ENCODE results near the gene JARID2.
"Not testable (repeated sequence)": the region's sequence is repeated elsewhere in the genome, so short reads cannot be mapped to it uniquely, and the experiment has no call there.

The JARID2 gene

DNA sequence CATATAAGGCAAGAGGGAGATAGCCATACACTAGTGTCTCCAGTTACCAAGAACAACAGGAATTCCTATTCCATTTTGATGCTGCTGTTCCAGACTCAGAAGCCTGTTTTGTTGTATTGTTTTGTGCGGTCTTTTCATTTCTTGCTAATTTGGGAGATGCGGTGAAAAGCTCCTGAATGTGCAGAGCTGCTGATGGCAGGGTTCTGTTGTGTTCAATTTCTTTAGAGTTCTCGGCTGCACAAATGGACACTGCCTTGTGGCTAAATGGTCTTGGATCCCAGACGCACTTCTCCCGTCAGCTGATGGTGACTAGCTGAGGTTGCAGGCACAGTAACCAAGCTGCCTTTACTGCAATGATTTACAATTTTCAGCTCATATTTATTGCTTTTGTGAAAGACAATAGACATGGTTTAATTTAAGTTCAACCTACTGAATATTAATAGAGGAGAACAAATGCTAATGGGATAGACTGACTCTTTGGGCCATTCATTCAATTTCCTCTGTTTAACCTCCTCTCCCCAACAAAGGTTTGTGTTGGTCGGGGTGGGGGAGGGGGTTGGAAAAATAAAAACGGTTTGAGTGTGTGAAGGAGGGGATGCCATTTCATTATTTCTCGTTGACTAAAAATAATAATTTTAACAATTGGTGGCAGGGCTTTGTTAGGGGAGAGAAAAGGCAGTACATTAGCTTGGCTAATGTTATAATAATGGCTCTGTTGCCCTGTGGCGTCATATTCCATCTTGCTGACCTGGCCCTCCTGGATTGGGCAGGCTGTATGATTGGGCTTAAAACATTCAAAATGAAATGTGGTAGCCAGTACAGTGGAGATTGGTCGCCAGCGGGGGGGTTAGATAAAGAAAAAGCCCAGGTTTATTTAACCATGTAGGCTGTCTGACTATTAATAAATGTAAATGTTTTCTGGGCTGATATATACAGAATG, 159.5 kb downstream of the JARID2 start:
- no peak for DNase-seq

DNA sequence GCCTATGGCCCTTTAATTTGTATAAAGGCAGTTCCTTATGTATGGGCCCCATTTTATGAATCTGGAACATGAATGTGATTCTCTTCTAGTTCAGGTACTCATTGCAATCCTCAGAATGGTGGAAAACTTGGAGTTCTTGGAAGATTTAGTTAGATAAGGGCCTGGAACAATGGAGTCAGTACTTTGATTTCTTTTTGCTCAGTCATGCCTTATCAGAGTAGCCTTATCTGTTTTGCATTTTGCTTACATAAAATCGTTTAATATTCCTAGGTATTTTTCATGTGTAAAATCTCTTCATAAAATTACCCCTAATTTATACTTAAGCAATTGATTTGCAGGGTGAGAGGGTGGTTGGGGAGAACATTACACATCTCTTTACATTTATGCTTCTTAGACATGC, 160.6 kb downstream of the JARID2 start:
- DNase-seq, result no peak

DNA sequence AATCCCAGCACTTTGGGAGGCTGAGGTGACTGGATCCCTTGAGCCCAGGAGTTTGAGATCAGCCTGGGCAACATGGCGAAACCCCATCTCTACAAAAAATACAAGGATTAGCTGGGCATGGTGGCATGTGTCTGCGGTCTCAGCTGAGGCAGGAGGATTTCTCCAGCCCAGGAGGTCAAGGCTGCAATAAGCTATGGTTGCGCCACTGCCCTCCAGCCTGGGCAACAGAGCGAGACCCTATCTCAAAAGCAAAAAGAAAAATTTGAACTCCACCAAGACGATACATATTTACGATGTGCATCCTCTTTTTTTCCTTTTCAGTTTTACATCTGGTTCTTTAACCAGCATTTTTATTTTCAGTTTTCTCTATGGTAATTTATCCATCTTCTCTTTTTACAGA, 162.1 kb downstream of the JARID2 start:
- no peak for DNase-seq

DNA sequence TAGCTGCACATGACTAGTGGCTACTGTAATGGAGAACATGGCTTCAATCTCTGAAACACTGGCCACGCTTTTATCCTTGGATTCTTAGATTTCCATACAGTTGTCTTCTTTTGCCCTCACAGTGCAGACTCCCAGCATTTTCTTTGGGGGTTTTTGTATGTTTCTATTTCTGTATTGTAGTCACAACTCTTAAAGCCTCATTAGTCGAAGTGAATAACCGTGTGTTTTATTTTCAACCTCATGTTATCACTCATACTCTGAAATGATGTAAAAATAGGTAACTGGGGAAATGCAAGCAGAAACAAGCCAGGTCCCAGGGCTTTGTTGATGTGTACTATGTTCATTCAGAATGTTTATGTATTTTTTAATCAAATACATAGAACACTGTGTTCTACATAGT, 162.9 kb downstream of the JARID2 start:
- DNase-seq, result no peak

DNA sequence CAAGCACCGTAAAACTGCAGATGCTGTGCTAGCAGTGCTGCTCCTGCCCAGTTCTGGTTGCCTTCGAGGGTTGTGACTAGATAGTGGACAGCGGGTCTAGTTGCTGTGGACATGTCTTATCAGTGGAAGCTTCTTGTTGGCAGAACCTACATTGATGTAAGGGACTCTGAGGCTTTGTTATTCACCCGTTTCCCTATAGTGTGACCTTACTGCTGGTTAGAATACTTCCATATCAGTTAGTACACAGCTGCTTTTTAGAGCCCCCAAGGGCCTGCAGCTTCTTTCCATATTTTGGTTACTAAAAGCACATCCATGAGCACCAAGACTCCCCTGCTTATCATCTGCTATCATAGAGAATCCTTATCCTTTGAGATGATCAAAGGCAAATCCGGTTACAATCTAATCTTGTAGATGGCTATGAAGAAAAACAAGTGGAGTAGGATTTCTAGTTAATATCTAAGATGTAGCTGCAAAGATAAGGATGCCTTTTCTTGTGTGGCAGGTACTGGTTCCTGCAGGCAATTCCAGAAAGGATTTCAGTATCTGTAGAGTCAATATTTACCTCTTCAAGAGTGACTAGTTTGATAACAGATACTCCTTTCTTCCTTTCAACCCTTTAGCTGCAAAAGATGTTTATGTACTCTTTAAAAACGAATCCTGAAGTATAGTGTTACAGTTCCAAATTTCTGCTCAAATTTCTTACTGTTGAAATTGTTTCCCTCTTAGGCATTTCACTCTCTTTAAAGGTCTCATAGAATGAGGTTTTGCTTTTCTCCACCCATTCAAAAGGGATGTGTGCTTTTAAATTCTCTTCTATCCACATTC, 163.6 kb downstream of the JARID2 start:
- no peak for DNase-seq

DNA sequence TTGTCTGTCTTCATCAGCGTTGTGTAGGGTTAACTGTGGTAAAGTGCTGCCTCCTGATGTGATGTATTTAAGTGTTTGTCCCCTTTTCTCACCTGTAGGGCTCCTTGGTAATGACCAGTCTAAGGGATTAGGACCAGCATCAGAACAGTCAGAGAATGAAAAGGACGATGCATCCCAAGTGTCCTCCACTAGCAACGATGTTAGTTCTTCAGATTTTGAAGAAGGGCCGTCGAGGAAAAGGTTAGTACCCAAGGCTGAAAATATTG, 164.2 kb downstream of the JARID2 start:
- no peak for DNase-seq

DNA sequence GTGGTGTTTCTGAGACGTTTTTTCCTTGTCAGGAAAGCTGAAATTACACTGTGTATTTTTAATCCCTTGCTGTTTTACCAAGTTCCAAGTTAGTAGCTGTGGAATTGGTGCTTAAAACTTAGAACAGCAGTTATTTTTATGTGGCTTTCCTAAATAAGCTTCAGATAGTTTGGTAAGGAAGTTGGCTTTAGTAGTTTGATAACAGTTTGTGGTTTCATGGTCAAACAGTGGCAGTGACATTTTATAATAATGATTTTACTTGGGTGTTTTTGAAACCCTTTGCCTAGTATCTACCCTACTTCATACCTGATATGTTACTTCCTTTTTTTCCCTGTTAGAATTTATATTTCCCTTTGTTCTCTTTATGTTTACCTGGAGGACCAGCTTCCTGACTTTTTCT, 164.9 kb downstream of the JARID2 start:
- no peak for DNase-seq

DNA sequence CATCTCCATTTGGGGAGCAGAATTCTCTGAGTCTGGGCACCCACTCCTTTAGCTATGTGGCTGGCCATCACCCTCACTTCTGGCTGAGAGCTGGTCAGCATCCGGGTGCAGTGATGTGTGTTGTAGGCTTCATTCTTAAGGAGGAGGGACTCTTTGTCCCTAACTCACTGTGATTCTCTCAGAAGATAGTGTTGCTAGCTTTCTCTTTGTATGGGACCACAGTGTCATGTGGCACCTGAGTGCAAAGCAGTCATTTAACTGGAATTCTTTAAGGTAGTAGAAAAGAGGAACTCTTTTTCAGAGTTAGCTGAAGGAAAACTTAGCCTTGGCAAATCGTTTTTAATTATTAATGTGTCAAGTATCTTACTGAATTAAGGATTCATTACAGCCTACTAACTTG, 165.9 kb downstream of the JARID2 start:
- DNase-seq, result no peak

DNA sequence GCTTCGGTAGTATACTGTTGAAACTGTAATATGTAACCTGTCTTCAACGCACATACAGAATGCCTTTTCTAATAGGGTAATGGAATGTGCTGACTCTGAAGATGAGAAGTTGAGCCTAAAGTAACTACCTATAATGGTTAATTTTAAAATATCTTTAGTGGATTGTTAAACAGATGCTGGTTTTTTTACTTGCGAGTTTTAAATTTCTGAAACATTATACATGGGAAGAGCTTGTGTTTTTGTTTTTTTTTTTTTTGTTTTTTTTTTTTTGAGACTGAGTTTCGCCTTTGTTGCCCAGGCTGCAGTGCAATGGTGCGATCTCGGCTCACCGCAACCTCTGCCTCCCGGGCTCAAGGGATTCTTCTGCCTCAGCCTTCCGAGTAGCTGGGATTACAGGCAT, 166.9 kb downstream of the JARID2 start:
- no peak for DNase-seq

DNA sequence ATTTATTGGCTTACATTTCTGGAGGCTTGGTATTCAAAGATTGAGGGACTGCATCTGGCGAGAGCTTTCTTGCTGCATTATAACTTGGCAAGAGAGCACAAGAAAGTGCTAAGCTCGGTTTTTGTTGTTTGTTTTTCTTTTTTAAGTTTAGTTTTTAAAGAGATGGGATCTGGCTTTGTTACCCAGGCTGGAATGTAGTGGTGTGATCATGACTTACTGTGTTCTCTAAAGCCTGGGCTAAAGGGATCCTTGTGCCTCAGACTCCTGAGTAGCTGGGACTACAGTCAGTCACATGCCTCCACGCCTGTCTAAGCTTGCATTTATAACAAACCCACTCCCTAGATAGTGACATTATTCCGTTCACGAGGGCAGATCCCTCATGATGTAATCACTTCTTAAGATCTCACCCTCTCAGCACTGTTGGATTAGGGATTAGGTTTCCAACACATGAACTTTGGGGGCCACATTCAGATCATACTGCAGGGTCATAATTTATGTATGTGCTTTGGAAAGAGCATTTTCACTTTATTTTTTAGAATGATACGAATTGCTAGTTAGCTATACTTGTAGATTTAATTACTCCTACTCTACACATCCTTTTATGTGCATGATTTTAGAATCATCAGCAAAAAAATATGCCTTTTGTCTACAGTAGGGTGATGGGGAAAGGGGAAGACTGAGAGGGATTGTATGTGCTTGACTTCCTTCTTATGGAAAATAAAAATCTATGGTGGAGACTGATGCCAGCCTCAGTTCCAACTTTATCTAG, 167.8 kb downstream of the JARID2 start:
- DNase-seq, result no peak

DNA sequence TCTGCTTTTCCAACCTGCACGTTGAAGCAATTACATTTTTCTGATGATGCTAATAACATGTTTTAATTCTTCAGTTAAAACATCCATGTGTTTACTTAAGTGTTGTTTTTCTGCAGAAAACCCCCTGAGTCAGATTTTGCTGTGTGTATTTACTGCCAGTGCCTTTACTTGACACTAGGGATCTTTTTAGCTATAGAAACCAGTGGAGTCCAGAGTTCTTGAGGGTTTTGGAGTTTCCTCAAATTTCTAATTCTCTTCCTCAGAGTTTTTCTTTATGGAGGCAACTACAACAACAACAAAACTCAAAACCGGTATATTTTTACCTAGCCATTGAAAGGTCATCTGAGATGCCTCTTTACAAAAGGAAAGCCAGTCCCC, 168.4 kb downstream of the JARID2 start:
- DNase-seq, result no peak

DNA sequence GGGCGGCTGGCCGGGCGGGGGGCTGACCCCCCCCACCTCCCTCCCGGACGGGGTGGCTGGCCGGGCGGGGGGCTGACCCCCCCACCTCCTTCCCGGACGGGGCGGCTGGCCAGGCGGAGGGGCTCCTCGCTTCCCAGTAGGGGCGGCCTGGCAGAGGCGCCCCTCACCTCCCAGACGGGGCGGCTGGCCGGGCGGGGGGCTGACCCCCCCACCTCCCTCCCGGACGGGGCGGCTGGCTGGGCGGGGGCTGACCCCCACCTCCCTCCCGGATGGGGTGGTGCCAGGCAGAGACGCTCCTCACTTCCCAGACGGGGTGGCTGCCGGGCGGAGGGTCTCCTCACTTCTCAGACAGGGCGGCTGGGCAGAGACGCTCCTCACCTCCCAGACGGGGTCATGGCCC, 169.8 kb downstream of the JARID2 start:
- DNase-seq, result not testable (repeated sequence)

DNA sequence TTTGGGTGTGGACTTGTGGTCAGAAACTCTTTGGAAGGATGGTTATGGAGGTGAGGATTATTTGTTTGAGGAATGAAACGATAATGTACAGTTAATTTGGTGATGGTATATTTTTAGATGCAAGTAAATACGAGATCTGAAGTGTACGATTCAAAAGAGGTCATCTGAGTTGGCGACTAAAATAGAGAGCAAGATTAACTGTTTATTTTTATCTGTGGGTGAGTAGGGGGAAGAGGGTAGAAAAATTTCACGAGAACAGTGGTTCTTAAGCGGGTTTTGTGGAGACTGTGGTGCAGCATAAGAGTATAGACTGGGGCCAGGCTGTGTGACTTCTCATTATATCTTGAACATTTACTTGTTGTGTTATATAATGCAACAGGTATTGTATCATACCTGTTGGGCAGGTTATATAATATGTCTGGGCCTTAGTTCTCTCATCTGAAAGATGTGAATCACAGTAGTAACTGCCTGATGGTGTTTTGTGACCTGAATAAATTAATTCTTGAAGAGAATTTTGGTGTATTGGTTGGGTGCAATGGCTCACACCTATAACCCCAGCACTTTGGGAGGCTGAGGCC, 171.2 kb downstream of the JARID2 start:
- DNase-seq, result no peak

DNA sequence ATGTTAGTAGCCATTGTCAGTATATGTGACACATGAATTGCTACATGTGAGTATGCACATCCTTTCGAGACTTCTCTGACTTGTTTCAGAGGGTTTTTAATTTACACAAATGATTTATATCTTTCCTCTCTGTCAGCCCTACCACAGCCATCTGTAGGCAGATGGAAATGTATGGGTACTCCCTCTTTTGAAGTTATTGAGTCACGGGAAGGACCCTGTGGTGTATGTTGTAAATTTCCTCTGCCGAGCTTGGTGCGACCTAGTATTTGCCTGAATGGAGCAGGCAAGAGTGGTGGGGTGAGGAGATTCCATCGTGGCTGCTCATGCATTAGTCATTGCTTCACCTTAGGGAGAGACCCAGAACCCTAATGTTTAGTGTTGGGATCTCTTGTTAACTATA, 171.9 kb downstream of the JARID2 start:
- DNase-seq, result no peak

DNA sequence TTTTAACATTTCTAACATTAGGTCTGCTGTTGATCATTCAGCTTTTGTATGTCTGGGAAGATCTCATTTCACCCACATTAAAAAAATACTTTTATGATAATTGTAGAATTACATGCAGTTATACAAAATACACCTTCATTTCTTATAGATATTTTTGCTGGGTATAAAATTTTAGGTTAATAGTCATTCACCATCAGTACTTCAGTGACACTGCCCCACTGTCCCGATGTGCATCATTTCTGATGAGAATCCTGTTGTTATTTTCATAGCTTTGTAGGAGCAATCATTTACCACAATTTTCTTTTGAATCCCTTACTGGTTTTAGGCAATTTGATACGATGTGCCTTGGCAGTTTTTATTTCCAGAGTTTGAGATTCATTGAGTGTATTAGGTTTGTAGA, 173.6 kb downstream of the JARID2 start:
- no peak for DNase-seq

DNA sequence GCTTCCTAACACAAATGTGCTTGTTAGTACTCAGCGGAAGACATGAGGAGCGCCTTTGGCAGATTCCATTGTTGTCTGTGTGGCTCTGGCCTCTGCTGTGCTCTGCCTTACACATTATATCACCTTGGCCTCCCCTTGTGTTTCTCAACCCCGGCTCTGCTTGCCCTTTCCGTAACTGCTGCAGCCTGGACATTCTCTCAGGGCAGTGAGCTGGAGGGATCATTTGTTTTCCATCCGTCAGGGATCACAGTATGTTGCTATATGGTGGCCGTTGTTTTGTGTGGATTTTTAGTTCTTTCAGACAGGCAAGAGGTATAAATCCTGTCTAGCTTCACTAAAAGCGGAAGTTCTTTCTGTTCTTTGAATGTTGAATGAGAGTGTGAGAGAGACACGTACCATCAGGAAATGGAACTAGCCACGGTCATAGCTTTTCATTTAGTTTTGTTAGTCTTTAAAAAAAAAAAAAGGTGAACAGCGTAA, 175.1 kb downstream of the JARID2 start:
- no peak for DNase-seq

DNA sequence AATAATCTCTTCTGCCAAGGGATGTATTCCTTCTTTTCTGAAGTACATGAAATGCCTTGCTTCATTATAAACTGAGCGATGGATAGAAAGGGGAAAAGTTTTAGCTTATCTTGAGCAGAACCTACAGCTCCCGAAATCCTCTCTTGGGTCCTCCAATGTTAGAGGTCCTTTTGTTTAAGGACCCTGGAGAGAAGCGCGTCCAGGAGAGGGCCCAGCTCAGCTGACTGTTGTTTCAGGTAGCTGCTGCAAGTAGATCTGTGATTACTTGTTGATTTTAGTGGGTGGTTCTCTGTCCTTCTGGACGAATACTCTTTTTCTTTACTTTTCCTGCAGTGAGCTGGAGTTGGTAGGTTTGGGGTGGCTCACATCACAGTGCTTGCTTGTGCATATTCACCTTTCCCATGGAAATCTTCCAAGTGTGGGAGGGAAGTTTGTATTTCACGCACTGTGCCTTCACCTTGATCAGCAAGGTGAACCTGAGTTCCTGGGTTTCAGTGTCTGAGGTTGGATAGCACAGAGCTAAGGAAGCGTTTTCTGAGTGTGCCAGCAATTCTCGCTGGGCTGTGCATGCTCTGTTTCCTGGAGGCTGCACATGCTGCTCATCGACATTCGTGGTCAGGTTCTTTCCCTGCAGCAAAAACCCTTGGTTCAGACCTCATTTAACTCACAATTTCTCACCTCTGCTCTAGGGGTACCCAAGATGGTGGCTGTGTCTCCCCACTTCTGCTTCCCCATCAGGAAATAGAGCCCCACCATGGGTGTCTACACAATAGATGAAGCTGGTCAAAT, 176.3 kb downstream of the JARID2 start:
- no peak for DNase-seq

DNA sequence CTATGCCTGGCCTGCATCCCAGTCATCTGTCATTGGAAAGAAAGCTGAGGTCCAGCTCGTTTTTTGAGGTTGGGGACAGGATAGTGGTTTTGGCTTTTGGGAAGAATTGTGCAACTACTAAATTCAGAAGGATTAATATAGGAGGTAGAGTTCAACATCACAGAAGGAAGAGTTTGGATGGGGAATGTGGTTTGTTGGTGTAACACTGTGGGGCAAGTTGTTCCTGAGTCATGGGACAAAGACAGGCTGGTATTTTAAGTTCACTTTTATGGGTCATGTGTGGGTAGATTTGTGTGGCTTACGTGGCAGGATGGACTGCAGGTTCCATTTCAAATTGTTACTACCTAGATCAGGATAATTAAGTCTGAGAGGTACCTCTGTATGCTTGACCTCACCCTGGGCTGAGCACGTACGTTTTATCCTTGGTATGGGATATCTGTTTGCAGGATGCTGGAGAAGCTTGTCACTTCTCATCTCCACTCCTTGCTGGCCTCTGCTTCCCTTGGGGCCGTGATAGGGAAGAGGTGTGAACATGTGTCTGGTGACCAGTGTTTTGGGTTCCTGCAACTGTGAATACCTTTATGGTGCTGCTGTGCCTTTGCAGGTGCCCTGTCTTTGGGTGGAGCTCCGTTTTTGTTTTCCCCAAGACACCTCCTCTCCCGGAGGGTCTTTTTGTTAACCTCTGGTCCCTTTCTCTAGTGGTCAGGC, 177.6 kb downstream of the JARID2 start:
- no peak for DNase-seq

DNA sequence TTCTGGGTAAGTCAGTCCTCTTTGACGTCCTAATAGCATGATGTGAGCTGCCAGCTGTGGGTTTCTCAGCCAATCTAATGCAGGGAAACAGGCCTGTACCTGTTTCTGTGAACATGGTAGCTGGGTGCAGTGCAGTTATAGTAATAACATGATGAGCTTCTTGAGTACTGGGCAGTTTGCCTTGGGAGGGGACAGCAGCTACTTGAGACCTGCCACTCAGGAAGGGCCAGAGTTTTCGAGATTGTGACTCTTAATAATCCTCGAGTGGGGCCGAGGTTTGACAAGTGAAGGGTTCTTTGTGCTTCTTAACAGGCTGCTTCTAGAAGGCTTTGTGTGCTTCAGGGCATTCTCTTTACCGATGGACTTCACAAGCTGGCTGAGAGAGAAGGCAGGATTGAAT, 180.1 kb downstream of the JARID2 start:
- no peak for DNase-seq

DNA sequence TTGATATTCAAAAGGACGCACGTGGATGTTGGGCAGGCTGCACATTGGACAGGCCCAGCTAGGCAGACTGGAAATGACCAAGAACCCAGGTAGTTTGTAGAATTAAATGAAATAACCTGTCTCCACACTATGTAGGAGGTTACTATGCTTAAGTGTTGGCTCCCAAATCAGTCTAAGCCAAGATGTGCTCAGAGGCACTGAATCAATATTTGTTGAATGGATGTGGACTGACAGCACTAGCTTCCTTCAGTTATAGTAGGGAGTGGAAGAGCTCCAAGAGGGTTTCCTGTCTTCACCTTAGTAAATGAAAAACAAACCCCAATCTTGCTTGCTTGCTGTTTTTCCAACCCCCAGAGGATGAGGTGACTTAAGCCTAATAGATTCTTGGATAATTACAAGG, 180.5 kb downstream of the JARID2 start:
- DNase-seq, result no peak

DNA sequence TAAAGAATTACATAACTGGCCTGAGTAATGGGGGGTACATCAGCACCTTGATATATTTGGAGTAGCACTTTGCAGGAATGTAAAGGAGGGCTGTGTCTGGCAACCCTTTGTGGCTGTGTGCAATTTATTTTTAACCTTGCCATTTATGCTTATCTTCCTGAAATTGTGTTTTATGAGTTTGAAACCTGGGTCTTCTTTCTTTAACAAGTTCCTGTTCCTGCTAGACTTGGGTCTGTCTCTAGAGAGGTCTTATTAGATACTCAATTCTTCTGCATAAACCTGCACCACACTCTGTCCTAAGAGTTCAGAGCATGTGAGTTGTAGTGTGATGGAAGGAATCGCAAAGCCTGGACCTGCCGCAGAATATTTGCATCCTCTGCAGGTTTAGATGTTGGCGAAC, 181.0 kb downstream of the JARID2 start:
- DNase-seq, result no peak
